HEK293 (cell line): ENCODE measurements around the gene MPC2.

Source experiments
- KLF7 ChIP-seq: fragments of 450-650 bp; formaldehyde crosslinking; IDR thresholded peaks from 2 replicates; pipeline ENCODE4 v1.5.1; 2016; ENCODE audit warnings: missing biosample characterization, missing genetic modification characterization, borderline replicate concordance
- ZNF184 ChIP-seq: fragments of 450-650 bp; IDR thresholded peaks from 2 replicates; pipeline ENCODE4 v1.5.1; 2018; ENCODE audit warnings: missing biosample characterization, mild to moderate bottlenecking, missing genetic modification characterization
- ZNF274 ChIP-seq, 2 experiments: fragments of 200-500 bp in 1 of 2; fragments of 450-650 bp in 1 of 2; sonication (Bioruptor generic) in 1 of 2; formaldehyde crosslinking in 1 of 2; IDR thresholded peaks; 2 replicates each; pipeline versions ENCODE4 v1.5.1 to v1.6.1; 2014 to 2016; ENCODE audit warnings: borderline replicate concordance in 1 of 2, inconsistent platforms in 1 of 2, low read length in 1 of 2, missing biosample characterization in 1 of 2, missing genetic modification characterization in 1 of 2
- ZNF473 ChIP-seq: fragments of 450-650 bp; formaldehyde crosslinking; IDR thresholded peaks from 2 replicates; pipeline ENCODE4 v1.5.1; 2017; ENCODE audit warnings: missing biosample characterization, missing genetic modification characterization
- ZNF785 ChIP-seq: fragments of 450-650 bp; formaldehyde crosslinking; IDR thresholded peaks from 2 replicates; pipeline ENCODE4 v1.5.1; 2016; ENCODE audit warnings: missing biosample characterization, missing genetic modification characterization
- TF ChIP-seq, protein P1 (sequence below): fragments of 450-650 bp; formaldehyde crosslinking; IDR thresholded peaks from 2 replicates; pipeline ENCODE4 v1.5.1; 2016; ENCODE audit warnings: missing biosample characterization, missing genetic modification characterization
- TF ChIP-seq, protein P2 (sequence below): IDR thresholded peaks from 2 replicates; pipeline ENCODE4 v1.6.1; 2011; ENCODE audit warnings: mild to moderate bottlenecking, low read depth, low read length, borderline replicate concordance
- TF ChIP-seq, protein P3 (sequence below): fragments of 450-650 bp; formaldehyde crosslinking; IDR thresholded peaks from 2 replicates; pipeline ENCODE4 v1.5.1; 2016; ENCODE audit warnings: missing biosample characterization, missing genetic modification characterization

DNA sequence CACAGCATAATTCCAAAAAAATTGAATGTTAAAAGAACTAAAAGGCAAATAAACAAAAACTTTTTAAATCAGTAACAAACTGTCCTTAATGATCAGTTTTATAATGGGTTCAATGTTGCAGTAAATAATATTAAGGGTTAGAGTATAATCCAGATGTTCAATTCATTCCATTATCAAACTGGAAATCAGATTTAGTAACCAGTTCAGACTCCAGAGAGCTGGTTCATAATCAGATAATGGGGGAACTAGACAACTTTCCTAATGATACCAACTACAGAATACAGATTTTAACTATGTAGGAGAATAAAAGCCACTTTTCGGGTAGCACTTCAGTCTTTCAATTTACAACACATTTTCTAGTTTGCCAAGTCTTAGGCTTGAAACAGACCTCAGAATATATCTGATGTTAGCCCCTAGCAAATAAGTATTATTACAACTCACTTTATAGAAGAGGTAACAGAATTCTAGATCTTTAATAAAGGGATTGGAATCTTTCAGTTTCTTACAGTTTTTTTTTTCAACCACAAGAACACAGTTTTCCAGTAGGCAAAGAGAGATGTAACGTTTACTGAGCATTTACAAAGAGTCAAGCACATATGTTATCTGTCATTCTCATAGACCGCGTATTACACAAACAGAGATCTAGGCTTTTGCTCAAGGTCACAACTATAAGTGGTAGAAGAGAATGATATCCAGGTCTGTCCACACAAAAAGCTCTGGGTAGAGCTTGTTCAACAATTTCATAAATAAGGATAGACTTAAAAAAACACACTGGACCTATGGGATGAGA is 2.3 kb downstream of the MPC2 start:
- TF ChIP-seq, protein P1, sequence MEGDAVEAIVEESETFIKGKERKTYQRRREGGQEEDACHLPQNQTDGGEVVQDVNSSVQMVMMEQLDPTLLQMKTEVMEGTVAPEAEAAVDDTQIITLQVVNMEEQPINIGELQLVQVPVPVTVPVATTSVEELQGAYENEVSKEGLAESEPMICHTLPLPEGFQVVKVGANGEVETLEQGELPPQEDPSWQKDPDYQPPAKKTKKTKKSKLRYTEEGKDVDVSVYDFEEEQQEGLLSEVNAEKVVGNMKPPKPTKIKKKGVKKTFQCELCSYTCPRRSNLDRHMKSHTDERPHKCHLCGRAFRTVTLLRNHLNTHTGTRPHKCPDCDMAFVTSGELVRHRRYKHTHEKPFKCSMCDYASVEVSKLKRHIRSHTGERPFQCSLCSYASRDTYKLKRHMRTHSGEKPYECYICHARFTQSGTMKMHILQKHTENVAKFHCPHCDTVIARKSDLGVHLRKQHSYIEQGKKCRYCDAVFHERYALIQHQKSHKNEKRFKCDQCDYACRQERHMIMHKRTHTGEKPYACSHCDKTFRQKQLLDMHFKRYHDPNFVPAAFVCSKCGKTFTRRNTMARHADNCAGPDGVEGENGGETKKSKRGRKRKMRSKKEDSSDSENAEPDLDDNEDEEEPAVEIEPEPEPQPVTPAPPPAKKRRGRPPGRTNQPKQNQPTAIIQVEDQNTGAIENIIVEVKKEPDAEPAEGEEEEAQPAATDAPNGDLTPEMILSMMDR (tag by site-specific recombination), result no peak
- TF ChIP-seq ZNF473 (no peak), ZNF785 (tag by site-specific recombination) (no peak), KLF7 (tag by site-specific recombination) (no peak), ZNF274 (IDR thresholded peaks at IDR 0.05; ENCODE audit: low read length) (no peak), ZNF274 (tag by site-specific recombination; IDR thresholded peaks at IDR 0.05; ENCODE audit: borderline replicate concordance) (no peak), ZNF184 (0 out of 2 replicates have a peak, but pooled peaks have one; percentile 6)
- TF ChIP-seq, protein P2, sequence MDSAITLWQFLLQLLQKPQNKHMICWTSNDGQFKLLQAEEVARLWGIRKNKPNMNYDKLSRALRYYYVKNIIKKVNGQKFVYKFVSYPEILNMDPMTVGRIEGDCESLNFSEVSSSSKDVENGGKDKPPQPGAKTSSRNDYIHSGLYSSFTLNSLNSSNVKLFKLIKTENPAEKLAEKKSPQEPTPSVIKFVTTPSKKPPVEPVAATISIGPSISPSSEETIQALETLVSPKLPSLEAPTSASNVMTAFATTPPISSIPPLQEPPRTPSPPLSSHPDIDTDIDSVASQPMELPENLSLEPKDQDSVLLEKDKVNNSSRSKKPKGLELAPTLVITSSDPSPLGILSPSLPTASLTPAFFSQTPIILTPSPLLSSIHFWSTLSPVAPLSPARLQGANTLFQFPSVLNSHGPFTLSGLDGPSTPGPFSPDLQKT, result no peak
- TF ChIP-seq, protein P3, sequence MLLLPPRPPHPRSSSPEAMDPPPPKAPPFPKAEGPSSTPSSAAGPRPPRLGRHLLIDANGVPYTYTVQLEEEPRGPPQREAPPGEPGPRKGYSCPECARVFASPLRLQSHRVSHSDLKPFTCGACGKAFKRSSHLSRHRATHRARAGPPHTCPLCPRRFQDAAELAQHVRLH, result no peak
